Skeletal muscle cell (primary cell): ENCODE results near the gene MTMR1.
A peak's percentile ranks its signal among the peaks of the same experiment; 100 is the strongest.

Experiments used
- DNase-seq: peaks from one replicate; pipeline ENCODE4 v3.0.0-alpha.2; 2010; ENCODE audit warnings: low read depth
- H3K4me3 ChIP-seq: 2 replicates; pipeline ENCODE4 v1.5.1; 2011; ENCODE audit warnings: low read depth, mild to moderate bottlenecking, control low read depth, low read length, moderate library complexity

Gene MTMR1

DNA sequence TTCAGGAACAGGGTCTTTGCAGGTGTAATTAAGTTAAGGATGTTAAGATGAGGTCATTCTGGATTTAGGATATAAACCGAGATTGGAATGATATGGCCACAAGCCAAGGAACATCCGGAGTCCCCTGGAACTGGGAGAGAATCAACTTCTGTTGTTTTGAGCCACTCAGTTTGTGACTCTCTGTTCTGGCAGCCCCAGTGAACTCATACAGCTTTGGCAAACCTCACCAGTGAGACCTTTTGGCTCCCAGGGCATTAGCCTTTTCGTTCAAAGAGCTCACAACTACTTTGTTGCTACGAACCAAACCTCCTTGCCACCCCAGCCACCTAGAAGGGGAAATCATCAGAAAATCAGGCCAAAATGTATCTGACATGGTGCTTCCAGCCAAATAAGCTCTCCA is 80.4 kb downstream of the MTMR1 start:
- no peak for DNase-seq

GRCh38 chrX:150774798-150775568 is 81.8 kb downstream of the MTMR1 start:
- no peak overlapping the region for H3K4me3 ChIP-seq
- no peak for DNase-seq

More for the DNA sequence above, 80.4 kb downstream of the MTMR1 start:
- H3K4me3 ChIP-seq, result no peak overlapping the region

DNA sequence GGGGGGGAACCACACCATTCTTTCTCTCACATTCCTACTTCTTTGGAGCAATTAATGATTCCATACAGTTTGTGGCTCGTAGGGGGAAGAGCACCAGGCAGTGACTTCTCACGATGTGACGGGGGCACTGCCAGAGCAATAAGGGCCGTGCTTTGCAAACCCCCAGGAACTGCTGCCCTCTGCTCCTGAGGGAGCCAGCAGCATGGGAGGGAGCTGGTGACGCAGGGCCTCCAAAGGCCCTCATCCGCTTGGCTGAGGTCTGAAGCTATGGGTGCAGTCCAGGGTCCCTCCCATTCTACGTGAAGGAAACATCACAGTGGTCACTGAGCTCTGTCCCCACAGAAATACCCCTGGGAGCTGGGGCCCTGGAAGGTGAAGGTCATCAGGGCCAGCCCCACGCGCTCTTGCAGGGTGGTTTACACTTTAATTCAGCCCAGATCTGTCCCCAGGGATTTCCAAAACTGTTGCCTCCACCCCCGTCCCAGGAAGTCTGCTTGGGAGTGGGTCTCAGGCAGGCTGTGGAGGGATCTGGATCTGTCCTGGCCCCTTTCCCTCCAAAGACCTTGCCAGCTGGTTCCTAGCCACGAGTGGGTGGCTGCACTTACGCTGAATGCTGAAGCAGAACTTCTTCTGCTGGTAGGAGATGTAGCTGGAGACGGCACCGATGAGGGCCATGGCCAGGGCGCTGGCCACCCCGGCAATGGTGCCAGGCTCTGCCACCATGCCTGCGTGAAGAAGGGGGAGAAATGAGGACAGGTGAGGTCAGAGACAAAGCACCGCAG is 82.6 kb downstream of the MTMR1 start:
- no peak for DNase-seq
- no peak overlapping the region for H3K4me3 ChIP-seq

DNA sequence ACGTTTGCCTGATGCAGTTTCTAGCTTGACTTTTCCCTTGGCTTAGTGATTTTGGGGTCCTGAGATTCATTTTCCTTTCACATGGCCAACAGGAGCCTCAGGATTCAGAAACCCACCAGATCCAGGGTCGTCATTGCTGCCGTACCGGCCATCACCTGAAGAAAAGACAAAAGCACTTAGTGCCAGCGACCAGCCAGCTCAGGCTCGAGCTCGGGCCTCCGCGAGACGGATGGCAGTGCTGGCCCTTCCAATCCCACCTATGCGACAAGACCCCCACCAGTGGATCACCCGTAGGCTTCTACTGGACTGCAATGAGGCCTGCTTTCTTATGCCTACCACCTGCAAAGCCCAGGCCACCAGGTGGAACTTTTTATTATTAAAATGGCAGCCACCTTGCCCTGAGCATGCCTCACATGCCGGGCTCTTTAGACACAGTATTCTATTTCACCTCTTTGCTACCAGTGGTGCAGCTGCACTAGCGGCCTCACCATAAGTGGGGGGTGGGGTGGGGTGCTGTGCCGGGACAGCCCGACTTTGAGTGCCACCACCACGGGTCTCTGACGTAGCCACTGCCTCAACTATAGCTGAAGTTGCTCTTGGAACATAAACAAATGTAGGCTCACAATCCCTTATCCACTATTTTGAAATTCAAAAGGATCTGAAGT is 84.3 kb downstream of the MTMR1 start:
- no peak for DNase-seq
- H3K4me3 ChIP-seq, result no peak overlapping the region

DNA sequence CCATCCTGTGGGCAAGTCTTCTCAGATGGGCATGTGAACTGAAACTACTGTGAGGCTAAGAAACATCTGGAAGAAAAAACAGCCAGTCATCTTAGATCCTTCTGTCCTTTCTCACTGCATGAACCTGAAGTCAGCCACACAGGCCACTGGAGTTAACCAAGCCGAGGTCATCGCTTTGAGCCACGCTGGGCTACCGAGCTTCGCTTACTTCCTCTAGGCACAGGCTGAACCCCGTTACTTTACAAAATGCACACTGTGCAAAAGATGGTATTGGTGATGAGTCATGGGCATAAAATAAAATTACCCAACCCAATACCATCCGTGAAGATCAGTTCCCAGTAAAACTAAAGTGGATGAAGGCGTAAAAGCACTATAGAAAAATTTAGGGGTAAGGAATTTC is 86.2 kb downstream of the MTMR1 start:
- DNase-seq, result no peak
- H3K4me3 ChIP-seq, result no peak overlapping the region

DNA sequence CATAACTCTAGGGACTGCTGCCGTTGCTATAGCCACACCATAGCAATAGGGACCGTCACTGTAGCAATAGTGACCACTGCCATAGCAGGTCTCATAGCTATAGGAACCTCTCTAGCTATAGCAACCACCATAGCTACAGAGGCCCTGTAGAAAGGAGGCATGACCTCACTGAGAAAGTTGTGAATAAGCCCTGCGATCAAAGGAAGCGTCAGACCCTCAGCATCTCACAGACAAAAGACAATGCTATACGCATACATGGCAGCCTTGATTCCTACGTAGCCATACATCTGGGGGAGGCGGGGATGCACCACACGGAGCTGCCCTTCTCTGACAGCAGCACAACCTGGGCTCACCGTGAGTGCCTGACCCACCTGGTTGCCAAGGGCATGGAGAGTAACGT is 88.5 kb downstream of the MTMR1 start:
- H3K4me3 ChIP-seq, result no peak overlapping the region
- no peak for DNase-seq

DNA sequence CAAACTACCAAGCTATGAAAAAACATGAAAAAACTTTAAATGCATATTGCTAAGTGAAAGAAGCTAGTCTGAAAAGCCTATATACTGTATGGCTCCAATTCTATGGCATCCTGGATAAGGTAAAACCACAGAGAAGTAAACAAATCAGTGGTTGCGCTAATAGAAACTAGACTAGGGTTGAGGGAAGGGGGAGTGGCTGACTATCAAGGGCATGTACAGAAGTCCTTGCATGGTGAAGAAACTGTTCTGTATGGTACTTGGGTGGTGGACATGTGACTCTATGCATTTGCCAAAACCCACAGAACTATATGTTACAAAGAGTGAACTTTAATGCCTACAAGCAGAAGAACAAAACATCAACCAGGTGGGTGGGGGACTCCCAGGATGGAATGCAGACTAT is 96.8 kb downstream of the MTMR1 start:
- DNase-seq, result no peak
- no peak overlapping the region for H3K4me3 ChIP-seq

- H3K4me3 ChIP-seq, result no peak overlapping the region
- DNase-seq, result no peak
Measured at GRCh38 chrX:150792949-150793527, 99.8 kb downstream of the MTMR1 start.

DNA sequence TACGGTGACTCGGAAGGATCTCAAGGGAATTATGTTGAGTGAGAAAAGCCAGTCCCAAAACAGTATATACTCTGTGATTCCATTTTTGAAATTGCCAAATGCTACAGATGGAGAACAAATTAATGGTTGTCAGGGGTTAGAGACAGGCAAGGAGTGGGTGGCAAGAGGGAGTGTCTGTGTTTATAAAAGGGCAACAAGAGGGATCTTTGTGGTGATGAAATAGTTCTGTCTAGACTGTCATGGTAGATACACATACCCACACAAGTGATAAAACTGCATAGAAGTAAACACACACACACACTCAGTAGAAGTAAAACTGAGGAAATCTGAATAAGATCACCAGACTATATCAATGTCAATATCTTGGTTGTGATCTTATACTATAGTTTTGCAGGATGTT is 112.5 kb downstream of the MTMR1 start:
- H3K4me3 ChIP-seq, result no peak overlapping the region
- DNase-seq, result peak; percentile 1

- H3K4me3 ChIP-seq, result no peak overlapping the region
- no peak for DNase-seq
Measured at GRCh38 chrX:150806827-150807226, 113.6 kb downstream of the MTMR1 start.

GRCh38 chrX:150813922-150814321 is 120.7 kb downstream of the MTMR1 start:
- DNase-seq, result no peak
- no peak overlapping the region for H3K4me3 ChIP-seq
